MCF 10A (cell line): Measurements from ENCODE around the gene ZBP1. TPM values are rescaled to one million over a fixed set of nuclear protein-coding genes. Genes with fewer than 3 reads are reported as not detected.

Experiments used
- BruUV-seq: library from RNA; stranded (reverse); fragments of 400-500 nt; replicated peaks from 2 replicates; lab custom pipeline; 2021; lab: Mats Ljungman, UMichigan
- CTCF ChIA-PET: fragments of 300-600 bp; sonication (Branson Sonifier 250); formaldehyde crosslinking; extraction: SDS; loops from one replicate; lab custom pipeline; 2021; ENCODE audit warnings: antibody characterized with exemption, inconsistent platforms; lab: Yijun Ruan, JAX
- POLR2A ChIA-PET: fragments of 300-600, 350-650 bp; sonication (Branson Sonifier 250); formaldehyde crosslinking; extraction: SDS; loops from one replicate; lab custom pipeline; 2020; ENCODE audit warnings: antibody characterized with exemption, inconsistent platforms; lab: Yijun Ruan, JAX
- DNase-seq: peaks from one replicate; pipeline ENCODE4 v3.0.0-alpha.2; 2018; ENCODE audit not compliant: unreplicated experiment
- H3K27ac Mint-ChIP-seq: one replicate; pipeline ENCODE4 v1.8.0; 2022; ENCODE audit warnings: mild to moderate bottlenecking, low read depth, mixed read lengths; ENCODE audit not compliant: unreplicated experiment
- H3K27me3 Mint-ChIP-seq: one replicate; pipeline ENCODE4 v1.8.0; 2022; ENCODE audit warnings: mixed read lengths; ENCODE audit not compliant: insufficient read depth, unreplicated experiment
- H3K36me3 Mint-ChIP-seq: one replicate; pipeline ENCODE4 v1.8.0; 2022; ENCODE audit warnings: mild to moderate bottlenecking, moderate library complexity, mixed read lengths; ENCODE audit not compliant: insufficient read depth, unreplicated experiment
- H3K4me1 Mint-ChIP-seq: one replicate; pipeline ENCODE4 v1.8.0; 2022; ENCODE audit warnings: mixed read lengths; ENCODE audit not compliant: insufficient read depth, unreplicated experiment
- H3K4me3 Mint-ChIP-seq: one replicate; pipeline ENCODE4 v1.8.0; 2022; ENCODE audit warnings: mild to moderate bottlenecking, moderate library complexity, mixed read lengths; ENCODE audit not compliant: unreplicated experiment
- H3K9me3 Mint-ChIP-seq: one replicate; pipeline ENCODE4 v1.8.0; 2022; ENCODE audit warnings: mixed read lengths; ENCODE audit not compliant: unreplicated experiment
- CTCF ChIP-seq: fragments of 200-600 bp; IDR thresholded peaks from one replicate; pipeline ENCODE4 v1.8.0; 2022; ENCODE audit warnings: antibody characterized with exemption, mild to moderate bottlenecking; ENCODE audit not compliant: unreplicated experiment
- intact Hi-C: fragments of 100-400 bp; cut with micrococcal nuclease; formaldehyde crosslinking; loops from 2 replicates; pipeline ENCODE4 v1.14.1; 2022
- total RNA-seq: library from RNA; stranded (reverse); gene quantifications from 2 replicates; pipeline ENCODE4 v1.2.3, GENCODE V29; 2022

Gene ZBP1
- total RNA-seq, 1 experiment from 2014 or later, result not detected

- peak; percentile 85 for TF ChIP-seq CTCF
- peaks cover 12% of the 10 kb centered on the region for H3K27me3 Mint-ChIP-seq
- peaks cover 5% of the 10 kb centered on the region for H3K4me1 Mint-ChIP-seq
- ChIA-PET CTCF (interaction anchor here (0.6 to 11.8 kb wide), 39 partner anchors 9 to 1859 kb away, joined by 3 to 435 read pairs (median 5); partner anchors contain the start of gene ZBP1), POLR2A (interaction anchor here (0.6 to 1.6 kb wide), 3 partner anchors 81 to 639 kb away, joined by 3 to 5 read pairs (median 3); no protein-coding TSS in a partner anchor)
- H3K36me3 Mint-ChIP-seq, result no peaks in the 10 kb centered on the region
- intact Hi-C loops, result loop anchor here (1.0 kb wide), 2 partner anchors 582 to 612 kb away; no protein-coding TSS in a partner anchor
- H3K27ac Mint-ChIP-seq, result no peak overlapping the region
- no peaks in the 10 kb centered on the region for H3K9me3 Mint-ChIP-seq
- peak; percentile 49 for DNase-seq
- BruUV-seq, result no TSS peak
- no peak overlapping the region for H3K4me3 Mint-ChIP-seq
These were observed 23.0 kb downstream of the ZBP1 start for GRCh38 chr20:57596998-57597939.

GRCh38 chr20:57596358-57596757 lies 23.9 kb downstream of the ZBP1 start:
- no peak for TF ChIP-seq CTCF
- H3K27ac Mint-ChIP-seq, result no peak overlapping the region
- BruUV-seq, result no TSS peak
- CTCF ChIA-PET, result interaction anchor here (0.6 to 11.8 kb wide), 62 partner anchors 8 to 1243 kb away, joined by 3 to 435 read pairs (median 4); partner anchors contain the start of genes PCK1 and ZBP1
- no peak overlapping the region for H3K4me3 Mint-ChIP-seq
- POLR2A ChIA-PET, result interaction anchor here (0.6 to 1.6 kb wide), 2 partner anchors 80 to 529 kb away, joined by 3 to 5 read pairs; no protein-coding TSS in a partner anchor
- intact Hi-C loops, result no loop called here
- H3K36me3 Mint-ChIP-seq, result no peaks in the 10 kb centered on the region
- peaks cover 21% of the 10 kb centered on the region for H3K27me3 Mint-ChIP-seq
- no peak for DNase-seq
- no peaks in the 10 kb centered on the region for H3K9me3 Mint-ChIP-seq
- H3K4me1 Mint-ChIP-seq, result peaks cover 5% of the 10 kb centered on the region

- POLR2A ChIA-PET, result interaction anchor here (0.6 to 1.6 kb wide), 4 partner anchors 79 to 615 kb away, joined by 3 to 5 read pairs (median 3); no protein-coding TSS in a partner anchor
- Mint-ChIP-seq H3K4me3 (no peak overlapping the region), H3K9me3 (no peaks in the 10 kb centered on the region), H3K27me3 (peaks cover 32% of the 10 kb centered on the region), H3K4me1 (peaks cover 5% of the 10 kb centered on the region), H3K36me3 (no peaks in the 10 kb centered on the region), H3K27ac (no peak overlapping the region)
- TF ChIP-seq CTCF, result no peak
- CTCF ChIA-PET, result interaction anchor here (0.5 to 11.8 kb wide), 58 partner anchors 9 to 1041 kb away, joined by 3 to 435 read pairs (median 4); partner anchors contain the start of genes PCK1 and ZBP1
- BruUV-seq, result no TSS peak
- DNase-seq, result no peak
- intact Hi-C loops, result no loop called here
These were observed 24.9 kb downstream of the ZBP1 start for GRCh38 chr20:57595041-57596030.
